NCI-H2196 (cell line): Measurements from ENCODE around the gene AVPR1B.
"Not testable (repeated sequence)": the region's sequence is repeated elsewhere in the genome, so short reads cannot be mapped to it uniquely, and the experiment has no call there.

Experiments used
- DNase-seq: peaks from one replicate; lab custom pipeline; 2025; ENCODE audit not compliant: unreplicated experiment; lab: John Stamatoyannopoulos, UW

The AVPR1B gene

DNA sequence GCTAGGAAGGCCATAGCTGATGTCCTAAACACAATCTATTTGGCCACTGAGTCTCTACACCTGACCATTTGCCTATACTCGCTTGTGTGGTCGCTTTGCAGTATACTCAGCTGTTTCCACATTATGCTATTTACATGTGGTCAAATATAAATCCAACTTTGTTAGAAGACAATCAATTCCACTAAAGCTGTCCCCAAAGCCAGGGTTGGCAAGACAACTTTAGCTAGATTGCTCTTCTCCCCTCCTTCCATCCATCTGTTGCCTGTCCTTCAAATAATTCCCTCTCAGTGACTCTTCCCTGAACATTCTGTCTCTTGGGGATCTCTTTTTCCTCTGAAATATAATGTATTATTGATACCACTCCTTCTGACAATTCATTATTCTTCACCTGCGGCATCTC lies 30.1 kb downstream of the AVPR1B start:
- DNase-seq, result no peak

DNA sequence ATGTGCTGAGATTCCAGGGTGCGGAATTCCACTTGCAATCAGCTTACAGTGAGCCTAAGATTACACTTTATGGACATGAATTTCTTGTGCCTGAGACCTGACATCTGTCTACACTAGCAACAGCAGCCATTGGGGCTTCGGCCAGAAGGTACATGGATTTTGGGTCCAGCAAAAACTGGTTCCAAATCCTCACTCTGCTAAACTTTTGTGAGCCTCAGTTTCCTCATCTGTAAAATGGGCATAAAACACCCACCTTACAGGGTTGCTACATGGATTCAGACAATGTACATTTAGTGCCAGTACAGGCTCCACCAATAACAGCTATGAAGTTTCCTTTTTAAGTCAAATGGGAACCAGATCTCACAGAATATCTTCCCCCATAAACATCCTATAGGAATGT lies 33.4 kb downstream of the AVPR1B start:
- DNase-seq, result no peak

- DNase-seq, result no peak
Measured at GRCh38 chr1:206082831-206083695, 34.1 kb downstream of the AVPR1B start.

DNA sequence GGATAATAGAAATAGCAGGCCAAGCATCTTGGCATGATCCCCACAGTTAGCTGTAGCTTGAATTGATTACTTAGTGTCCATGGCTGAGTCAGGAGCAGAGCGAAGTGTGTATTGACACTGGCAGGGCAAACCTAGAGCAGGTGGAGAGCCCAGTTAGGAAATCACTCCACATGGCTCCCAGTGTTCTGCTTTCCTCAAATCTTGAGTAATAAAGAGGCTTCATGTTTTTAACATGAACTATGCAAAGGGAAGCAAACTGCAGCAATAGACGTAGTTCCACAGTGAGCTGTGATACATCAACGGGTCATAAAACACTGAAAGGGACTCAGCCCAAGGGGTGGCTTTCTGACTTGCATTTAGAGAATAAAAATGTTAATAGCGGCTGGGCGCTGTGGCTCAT lies 35.3 kb downstream of the AVPR1B start:
- peak; percentile 46 for DNase-seq

GRCh38 chr1:206080026-206080820 lies 37.0 kb downstream of the AVPR1B start:
- DNase-seq, result no peak

DNA sequence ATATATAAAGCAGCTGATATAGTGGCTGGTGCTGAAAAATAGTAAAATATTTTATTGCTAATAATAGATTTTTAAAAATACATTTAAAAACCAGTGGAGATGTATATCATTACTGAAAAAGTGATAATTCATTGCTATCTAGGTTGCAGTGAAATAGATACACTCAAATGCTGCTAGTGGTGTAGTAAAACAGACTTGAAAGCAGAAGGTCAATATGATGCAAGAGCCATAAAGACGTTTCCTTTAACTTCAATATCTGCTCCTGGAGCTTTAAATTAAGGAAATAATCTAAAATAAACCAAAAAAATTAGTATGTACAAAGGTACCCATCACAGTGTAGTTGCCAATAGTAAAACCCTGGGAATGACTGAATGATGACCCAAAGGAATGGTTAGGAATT lies 38.1 kb downstream of the AVPR1B start:
- DNase-seq, result no peak

GRCh38 chr1:206075786-206076755 lies 41.1 kb downstream of the AVPR1B start:
- no peak for DNase-seq

DNA sequence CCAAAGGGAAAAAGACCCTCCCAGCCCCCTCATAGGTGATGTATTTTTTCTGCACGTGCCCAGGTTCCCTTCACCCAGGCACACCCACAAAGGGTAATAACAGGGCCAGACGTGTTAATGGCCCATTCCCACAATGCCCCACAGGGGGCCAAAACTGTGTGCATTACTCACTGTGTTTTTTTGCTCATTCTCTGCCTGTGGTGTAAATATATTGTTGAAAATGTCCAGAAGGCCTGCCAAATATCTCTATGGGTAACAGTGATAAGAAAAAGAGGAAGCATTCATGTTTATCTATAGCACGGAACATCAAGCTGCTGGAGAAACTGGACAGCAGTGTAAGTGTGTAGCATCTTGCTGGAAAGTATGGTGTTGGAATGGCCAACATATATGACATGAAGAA lies 42.3 kb downstream of the AVPR1B start:
- no peak for DNase-seq

GRCh38 chr1:206070627-206071304 lies 46.4 kb downstream of the AVPR1B start:
- no peak for DNase-seq

- no peak for DNase-seq
Measured at GRCh38 chr1:206068314-206068713, 48.9 kb downstream of the AVPR1B start.

DNA sequence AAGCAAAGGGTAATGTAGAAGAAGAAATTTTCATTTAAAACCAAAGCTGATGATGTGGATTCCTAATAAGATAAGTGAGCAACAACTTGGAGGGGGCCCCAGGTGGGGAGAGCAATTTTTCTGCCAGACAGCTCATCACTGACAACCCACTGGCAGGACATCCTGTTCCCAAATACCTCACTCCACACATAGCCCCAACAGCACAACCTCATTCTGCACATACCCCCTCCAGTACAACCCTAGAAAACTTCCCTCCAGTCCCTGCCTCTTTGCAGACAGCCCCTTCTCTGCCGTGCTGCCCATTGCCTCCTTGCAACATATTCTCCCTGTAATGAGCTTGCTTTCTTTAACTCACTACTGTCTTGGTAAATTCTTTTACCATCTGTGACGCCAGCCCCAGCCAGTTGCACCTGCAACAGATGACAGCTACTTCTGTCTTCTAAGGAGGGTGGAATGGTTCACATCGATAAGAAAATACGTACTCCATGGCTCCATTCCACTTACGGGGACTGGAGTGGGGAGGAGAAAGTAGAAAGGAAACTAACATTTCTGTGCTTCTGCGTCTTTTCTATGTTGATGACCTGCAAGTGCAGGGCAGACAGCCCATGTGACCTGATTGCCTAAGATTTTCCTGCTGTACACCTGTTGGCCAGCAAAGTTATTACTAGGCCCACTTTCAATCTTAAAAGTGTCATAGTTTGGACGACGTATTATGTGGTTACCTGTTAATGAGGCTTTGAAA lies 49.5 kb downstream of the AVPR1B start:
- no peak for DNase-seq

DNA sequence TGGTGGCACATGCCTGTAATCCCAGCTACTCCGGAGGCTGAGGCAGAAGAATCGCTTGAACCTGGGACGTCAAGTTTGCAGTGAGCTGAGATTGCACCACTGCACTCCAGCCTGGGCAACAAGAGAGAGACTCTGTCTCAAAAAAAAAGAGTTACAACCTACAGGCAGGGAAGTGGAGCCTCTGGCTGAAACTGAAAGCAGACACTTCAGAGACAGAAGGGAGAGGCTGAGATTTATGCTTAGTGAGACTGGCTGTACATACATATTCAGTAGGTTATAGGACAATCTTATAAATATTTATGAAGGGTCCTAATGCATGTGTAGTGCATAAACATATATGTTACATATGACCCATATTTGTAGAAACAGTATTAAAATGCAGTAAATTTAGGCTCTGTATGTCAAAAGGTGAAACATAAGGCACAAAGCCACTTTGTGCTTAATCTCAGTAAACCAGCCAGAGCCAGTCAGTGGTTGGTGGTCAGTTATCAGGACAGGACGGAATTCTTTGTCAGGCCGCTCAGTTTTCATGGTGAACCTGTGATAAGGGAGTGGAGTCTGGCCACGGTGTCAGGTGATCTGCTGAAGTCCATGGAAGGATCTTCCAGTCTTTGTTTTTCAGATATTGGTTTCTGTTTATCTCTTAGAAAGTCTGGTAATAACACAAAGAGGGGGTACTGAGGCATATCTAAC lies 50.6 kb downstream of the AVPR1B start:
- DNase-seq, result no peak

DNA sequence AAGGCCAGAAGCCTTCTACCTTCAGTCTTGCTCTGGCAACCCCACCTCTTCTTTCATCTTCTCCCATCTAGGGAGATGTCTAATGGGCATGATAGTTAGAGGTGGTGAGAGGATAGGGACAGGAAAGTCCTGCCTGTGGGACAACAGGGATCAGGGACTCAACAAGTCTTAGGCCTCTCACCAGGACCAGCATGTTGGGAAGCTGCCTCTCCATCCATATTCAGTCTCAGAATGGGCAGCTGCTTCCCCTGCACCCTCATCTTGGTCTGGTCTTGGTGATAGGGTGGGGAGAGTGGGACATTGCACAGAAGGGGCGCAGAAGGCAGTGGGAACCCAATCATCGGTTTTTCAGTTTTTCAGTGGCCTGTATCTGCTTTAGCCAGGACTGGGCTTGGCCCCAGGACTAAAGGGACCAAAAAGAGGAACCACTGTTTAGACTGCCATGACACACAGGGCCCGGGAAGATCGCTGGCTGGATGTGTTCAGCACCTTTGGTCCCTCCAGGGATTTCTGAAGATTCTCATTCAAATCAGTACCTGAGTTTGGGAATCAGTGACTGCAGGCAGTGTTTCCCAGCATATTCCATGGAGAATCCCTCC lies 51.5 kb downstream of the AVPR1B start:
- DNase-seq, result no peak

- not testable (repeated sequence) for DNase-seq
Measured at GRCh38 chr1:206064501-206064900, 52.7 kb downstream of the AVPR1B start.

GRCh38 chr1:206064001-206064400 lies 53.2 kb downstream of the AVPR1B start:
- not testable (repeated sequence) for DNase-seq

- no peak for DNase-seq
Measured at GRCh38 chr1:206062464-206062863, 54.7 kb downstream of the AVPR1B start.

GRCh38 chr1:206060844-206061243 lies 56.3 kb downstream of the AVPR1B start:
- DNase-seq, result no peak
